ENCODE measurements around the gene ARHGEF28.

GRCh38 chr5:73922875-73923557, 297.0 kb downstream of the ARHGEF28 start:
- TF ChIP-seq EZH2phosphoT487 (IDR thresholded peaks at IDR 0.05; ENCODE audit: low read length) (no peak), EZH2 (optimal IDR thresholded peaks at IDR 0.05; ENCODE audit: low read depth, low read length) (no peak), CTCF (IDR thresholded peaks at IDR 0.05; ENCODE audit: low read length) (no peak)
